ENCODE measurements around the gene RANBP1.

GRCh38 chr22:20080445-20080775 is 35.5 kb upstream of the RANBP1 start:
- TF ChIP-seq FOXM1 (IDR thresholded peaks at IDR 0.05; ENCODE audit: low read depth) (no peak), CTCF (IDR thresholded peaks at IDR 0.05) (no peak), RAD21 (IDR thresholded peaks at IDR 0.05; ENCODE audit: low read length) (no peak), USF1 (IDR thresholded peaks at IDR 0.05; ENCODE audit: borderline replicate concordance, low read depth) (no peak), RFX5 (IDR thresholded peaks at IDR 0.05; ENCODE audit: low read length) (no peak), PBX3 (IDR thresholded peaks at IDR 0.05) (no peak), EP300 (IDR thresholded peaks at IDR 0.05; ENCODE audit: borderline replicate concordance in 1 of 2, low read depth in 1 of 2, low read length in 1 of 2) (no peak), REST (IDR thresholded peaks at IDR 0.05; ENCODE audit: low read depth, low read length) (no peak; the same call in 1 of the 2 replicates), GATA2 (CRISPR knock-in tag; IDR thresholded peaks at IDR 0.05) (no peak)

Measured in SK-N-SH (cell line).